CD4-positive, alpha-beta T cell (primary cell): ENCODE measurements around the gene AGMO. TPM values are rescaled to one million over a fixed set of nuclear protein-coding genes. Genes with fewer than 3 reads are reported as not detected.

Experiments
- ATAC-seq: fragments of 200-7000 bp; cut with Tn5 transposase; one replicate; pipeline ENCODE4 v1.10.0; 2022; ENCODE audit warnings: mild to moderate bottlenecking; ENCODE audit not compliant: poor library complexity
- CTCF ChIA-PET: fragments of 350-600 bp; sonication (Branson Sonifier 250); formaldehyde crosslinking; loops from one replicate; lab custom pipeline; 2021; ENCODE audit warnings: antibody characterized with exemption, inconsistent platforms; lab: Charles Lee
- POLR2A ChIA-PET: fragments of 350-600 bp; sonication (Branson Sonifier 250); formaldehyde crosslinking; loops from one replicate; lab custom pipeline; 2021; ENCODE audit warnings: antibody characterized with exemption, inconsistent platforms; lab: Charles Lee
- DNase-seq, 14 experiments: peaks; one replicate each; pipeline ENCODE4 v3.0.0-alpha.2; 2013 to 2020; ENCODE audit warnings: mixed read lengths in 2 of 14
- H3K27ac ChIP-seq, 2 donors: one replicate each; pipeline versions ENCODE4 v1.5.1 to v1.7.0; 2013; ENCODE audit warnings: low read length in 2 of 2, low read depth in 1 of 2, mild to moderate bottlenecking in 1 of 2
- H3K27me3 ChIP-seq, 2 experiments: 1 replicate in 1 of 2; 2 replicates in 1 of 2; pipeline versions ENCODE4 v1.6.1 to v1.7.0; 2013; ENCODE audit warnings: low read length in 2 of 2, control low read depth in 1 of 2, mild to moderate bottlenecking in 1 of 2, moderate library complexity in 1 of 2; ENCODE audit not compliant: insufficient read depth in 2 of 2, control insufficient read depth in 1 of 2
- H3K36me3 ChIP-seq: one replicate; pipeline ENCODE4 v1.6.1; 2013; ENCODE audit warnings: low read length, control low read depth; ENCODE audit not compliant: insufficient read depth
- H3K4me1 ChIP-seq: one replicate; pipeline ENCODE4 v1.6.1; 2013; ENCODE audit warnings: low read length, control low read depth; ENCODE audit not compliant: insufficient read depth
- H3K4me3 ChIP-seq: one replicate; pipeline ENCODE4 v1.5.1; 2013; ENCODE audit warnings: mild to moderate bottlenecking, low read length, moderate library complexity
- H3K9me3 ChIP-seq, 2 experiments: 1 replicate in 1 of 2; 2 replicates in 1 of 2; pipeline versions ENCODE4 v1.6.1 to v1.7.0; 2013; ENCODE audit warnings: low read length in 2 of 2, mild to moderate bottlenecking in 2 of 2, control low read depth in 1 of 2, moderate library complexity in 1 of 2; ENCODE audit not compliant: control insufficient read depth in 1 of 2, insufficient read depth in 1 of 2
- H3K27ac Mint-ChIP-seq: one replicate; pipeline ENCODE4 v1.8.0; 2020; ENCODE audit warnings: mixed read lengths
- H3K27me3 Mint-ChIP-seq: one replicate; pipeline ENCODE4 v1.8.0; 2021; ENCODE audit warnings: mixed read lengths
- H3K36me3 Mint-ChIP-seq: one replicate; pipeline ENCODE4 v1.8.0; 2021; ENCODE audit warnings: low read depth, mixed read lengths
- H3K4me1 Mint-ChIP-seq: one replicate; pipeline ENCODE4 v1.8.0; 2021; ENCODE audit warnings: low read depth, mixed read lengths
- H3K4me3 Mint-ChIP-seq: one replicate; pipeline ENCODE4 v1.8.0; 2020; ENCODE audit warnings: mild to moderate bottlenecking, mixed read lengths
- H3K9me3 Mint-ChIP-seq: one replicate; pipeline ENCODE4 v1.8.0; 2020; ENCODE audit warnings: mixed read lengths
- intact Hi-C, 2 experiments: fragments of 100-400 bp; cut with DNase I in 1 of 2; cut with micrococcal nuclease in 1 of 2; formaldehyde crosslinking; loops; one replicate each; pipeline versions ENCODE4 v1.15.1 to v1.9.0; 2023 to 2025; cut with DNase I, micrococcal nuclease
- total RNA-seq, 174 experiments: library from RNA in 2 of 174; stranded (reverse) in 2 of 174; gene quantifications; one replicate each; pipeline ENCODE4 v1.2.3 and lab custom pipeline; 2021 to 2026
- TF ChIP-seq, protein P1 (sequence below): fragments of 200-600 bp; IDR thresholded peaks from one replicate; pipeline ENCODE4 v1.8.0; 2022; ENCODE audit warnings: antibody characterized with exemption, mild to moderate bottlenecking

The AGMO gene
- total RNA-seq, 2 experiments from 2014 or later, result not detected

DNA sequence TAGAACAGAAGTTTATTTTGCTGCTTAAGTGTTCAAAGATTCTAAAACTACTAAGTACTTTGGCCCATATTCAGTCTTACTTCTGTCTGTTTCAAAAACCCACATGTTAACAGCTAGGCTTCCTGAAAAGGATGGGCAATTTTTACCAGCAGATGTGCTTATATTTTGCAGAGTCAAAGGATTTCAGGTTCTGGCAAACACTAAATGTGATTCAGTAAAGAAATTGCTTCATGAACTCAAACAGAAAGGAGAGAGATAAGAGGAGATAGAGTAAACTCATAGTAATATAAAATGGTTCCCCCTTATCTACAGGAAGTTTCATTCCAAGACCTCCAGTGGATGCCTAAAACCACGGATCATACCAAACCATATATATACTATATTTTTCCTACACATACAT is 248.5 kb downstream of the AGMO start:
- H3K9me3 Mint-ChIP-seq, result peaks cover 3% of the 10 kb centered on the region
- H3K36me3 Mint-ChIP-seq, result no peaks in the 10 kb centered on the region
- no peaks in the 10 kb centered on the region for H3K4me1 ChIP-seq
- H3K4me1 Mint-ChIP-seq, result no peaks in the 10 kb centered on the region
- no peaks in the 10 kb centered on the region for H3K36me3 ChIP-seq
- no peaks in the 10 kb centered on the region for H3K27me3 Mint-ChIP-seq
- POLR2A ChIA-PET, result no interaction called here
- H3K27me3 ChIP-seq, result no peaks in the 10 kb centered on the region
- ATAC-seq (no peak), DNase-seq (no peak)
- H3K4me3 Mint-ChIP-seq, result no peak overlapping the region
- H3K9me3 ChIP-seq, result peaks cover 0 to 3% of the 10 kb centered on the region in 2 experiments
- no peak overlapping the region for H3K27ac ChIP-seq
- CTCF ChIA-PET, result no interaction called here
- intact Hi-C loops, result no loop called here
- TF ChIP-seq, protein P1, sequence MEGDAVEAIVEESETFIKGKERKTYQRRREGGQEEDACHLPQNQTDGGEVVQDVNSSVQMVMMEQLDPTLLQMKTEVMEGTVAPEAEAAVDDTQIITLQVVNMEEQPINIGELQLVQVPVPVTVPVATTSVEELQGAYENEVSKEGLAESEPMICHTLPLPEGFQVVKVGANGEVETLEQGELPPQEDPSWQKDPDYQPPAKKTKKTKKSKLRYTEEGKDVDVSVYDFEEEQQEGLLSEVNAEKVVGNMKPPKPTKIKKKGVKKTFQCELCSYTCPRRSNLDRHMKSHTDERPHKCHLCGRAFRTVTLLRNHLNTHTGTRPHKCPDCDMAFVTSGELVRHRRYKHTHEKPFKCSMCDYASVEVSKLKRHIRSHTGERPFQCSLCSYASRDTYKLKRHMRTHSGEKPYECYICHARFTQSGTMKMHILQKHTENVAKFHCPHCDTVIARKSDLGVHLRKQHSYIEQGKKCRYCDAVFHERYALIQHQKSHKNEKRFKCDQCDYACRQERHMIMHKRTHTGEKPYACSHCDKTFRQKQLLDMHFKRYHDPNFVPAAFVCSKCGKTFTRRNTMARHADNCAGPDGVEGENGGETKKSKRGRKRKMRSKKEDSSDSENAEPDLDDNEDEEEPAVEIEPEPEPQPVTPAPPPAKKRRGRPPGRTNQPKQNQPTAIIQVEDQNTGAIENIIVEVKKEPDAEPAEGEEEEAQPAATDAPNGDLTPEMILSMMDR, result no peak
- no peak overlapping the region for H3K4me3 ChIP-seq
- no peak overlapping the region for H3K27ac Mint-ChIP-seq

DNA sequence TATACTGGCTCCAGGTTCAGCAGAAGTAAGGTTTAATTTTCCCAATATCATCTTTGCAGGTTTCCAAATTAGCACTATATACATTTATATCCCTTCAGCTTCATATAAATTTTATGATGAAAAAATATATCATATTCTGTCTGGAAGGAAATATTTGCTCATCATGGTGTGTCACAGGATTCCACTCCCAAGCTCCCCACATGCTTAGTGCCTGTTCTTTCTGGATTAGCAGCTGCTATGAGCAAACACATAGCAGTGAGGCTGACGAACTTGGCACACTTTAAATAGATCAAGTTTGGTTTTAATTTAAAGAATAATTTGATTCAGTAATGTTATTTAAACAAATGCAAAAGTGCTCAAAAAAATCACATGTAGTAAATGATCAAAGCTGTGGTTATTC is 251.9 kb downstream of the AGMO start:
- intact Hi-C loops, result no loop called here
- H3K9me3 ChIP-seq, result peaks cover 0 to 3% of the 10 kb centered on the region in 2 experiments
- no peaks in the 10 kb centered on the region for H3K36me3 Mint-ChIP-seq
- no peak overlapping the region for H3K27ac Mint-ChIP-seq
- H3K4me3 Mint-ChIP-seq, result no peak overlapping the region
- no peak for ATAC-seq
- no peaks in the 10 kb centered on the region for H3K27me3 ChIP-seq
- TF ChIP-seq, protein P1, result no peak
- H3K36me3 ChIP-seq, result no peaks in the 10 kb centered on the region
- no peak overlapping the region for H3K4me3 ChIP-seq
- POLR2A ChIA-PET, result no interaction called here
- no peaks in the 10 kb centered on the region for H3K4me1 Mint-ChIP-seq
- H3K4me1 ChIP-seq, result no peaks in the 10 kb centered on the region
- peaks cover 3% of the 10 kb centered on the region for H3K9me3 Mint-ChIP-seq
- DNase-seq, result no peak
- H3K27ac ChIP-seq, result no peak overlapping the region
- no peaks in the 10 kb centered on the region for H3K27me3 Mint-ChIP-seq
- CTCF ChIA-PET, result no interaction called here

DNA sequence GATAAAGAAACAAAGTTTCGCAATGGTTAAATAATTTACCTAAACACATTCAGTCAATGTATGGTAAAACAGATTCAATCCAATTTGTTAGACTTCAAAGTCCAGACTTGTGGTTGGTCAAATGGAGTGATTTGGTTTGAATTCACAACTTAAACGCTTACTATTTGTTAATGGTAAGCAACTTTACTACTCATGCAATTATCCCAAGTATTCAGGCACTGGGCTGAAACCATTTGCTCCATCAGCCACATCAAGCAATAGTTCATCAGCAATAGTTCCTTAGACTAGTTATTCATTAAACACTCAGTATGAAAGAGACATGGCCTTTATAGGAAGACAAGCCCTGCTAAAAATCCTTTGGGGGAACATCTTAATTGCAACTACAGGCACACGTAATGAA is 253.0 kb downstream of the AGMO start:
- Histone ChIP-seq H3K27ac (no peak overlapping the region), H3K9me3 (peaks cover 0 to 3% of the 10 kb centered on the region in 2 experiments), H3K4me3 (no peak overlapping the region), H3K36me3 (no peaks in the 10 kb centered on the region), H3K4me1 (no peaks in the 10 kb centered on the region), H3K27me3 (no peaks in the 10 kb centered on the region)
- DNase-seq (no peak), ATAC-seq (no peak)
- POLR2A ChIA-PET, result no interaction called here
- TF ChIP-seq, protein P1, result no peak
- Mint-ChIP-seq H3K27ac (no peak overlapping the region), H3K36me3 (no peaks in the 10 kb centered on the region), H3K27me3 (no peaks in the 10 kb centered on the region), H3K4me1 (no peaks in the 10 kb centered on the region), H3K9me3 (peaks cover 3% of the 10 kb centered on the region), H3K4me3 (no peak overlapping the region)
- CTCF ChIA-PET, result no interaction called here
- intact Hi-C loops, result no loop called here
